ENCODE results near the gene TRIM14.

TRIM14 gene

DNA sequence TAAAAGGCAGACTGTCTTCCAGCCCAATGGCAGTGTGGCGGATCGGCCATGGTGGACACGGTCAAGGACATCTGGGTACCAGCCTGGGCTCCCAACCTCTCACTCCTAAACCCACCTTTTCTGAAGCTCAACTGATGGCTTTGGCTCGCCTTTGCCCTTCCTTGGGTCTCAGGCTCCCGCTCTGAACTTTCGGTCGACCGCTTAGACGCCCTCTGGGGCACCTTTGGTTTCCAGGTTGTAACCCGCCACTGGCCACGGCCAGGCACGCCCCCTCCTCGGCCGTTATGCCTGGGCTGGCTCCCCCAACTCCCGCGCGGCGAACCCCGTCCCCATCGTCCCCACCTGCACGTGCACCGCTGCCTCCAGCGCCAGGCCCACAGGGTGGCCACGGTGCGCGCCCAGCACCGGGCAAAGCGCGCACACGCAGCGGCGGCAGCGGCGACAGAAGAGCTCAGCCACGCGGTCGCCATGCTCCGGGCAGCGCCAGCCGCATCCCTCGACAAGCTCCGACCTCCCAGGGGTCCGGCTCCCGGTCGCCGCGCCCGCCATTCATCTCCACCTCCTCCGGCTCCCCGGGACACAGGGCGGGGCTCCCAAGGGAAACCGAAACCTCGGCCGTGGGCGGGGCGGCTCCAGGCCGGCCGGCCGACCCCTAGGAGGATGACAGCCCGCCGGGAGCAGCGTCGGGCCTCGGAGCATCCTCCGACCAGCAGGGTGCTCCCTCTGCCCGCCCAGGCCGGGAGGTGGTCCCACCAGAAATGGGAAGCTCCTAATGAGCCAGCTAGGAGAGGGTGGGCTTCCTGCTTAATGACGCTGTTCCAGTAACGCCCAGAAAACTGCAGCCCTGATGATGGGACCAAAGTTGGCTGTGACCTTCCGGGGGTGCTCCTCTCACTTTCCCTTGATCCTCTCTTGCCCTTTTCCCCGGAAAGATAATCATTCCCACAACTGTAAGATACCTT is at the start of gene TRIM14 (continued):
- TF ChIP-seq ZNF274 (IDR thresholded peaks at IDR 0.05; ENCODE audit: low read length) (no peak), ZNF274 (tag by site-specific recombination; IDR thresholded peaks at IDR 0.05; ENCODE audit: borderline replicate concordance) (no peak), ZNF514 (tag by site-specific recombination; IDR thresholded peaks at IDR 0.05) (no peak), ZSCAN4 (tag by site-specific recombination; IDR thresholded peaks at IDR 0.05) (no peak), ZNF624 (tag by site-specific recombination; IDR thresholded peaks at IDR 0.05) (no peak), ZNF600 (tag by site-specific recombination; IDR thresholded peaks at IDR 0.05) (peak; percentile 65), ZEB2 (tag by site-specific recombination; IDR thresholded peaks at IDR 0.05) (no peak), ZNF654 (tag by site-specific recombination; IDR thresholded peaks at IDR 0.05; ENCODE audit: low read depth) (0 out of 2 replicates have a peak, but pooled peaks have one; percentile 6), BCL6B (tag by site-specific recombination; IDR thresholded peaks at IDR 0.05) (no peak), ZNF426 (tag by site-specific recombination; IDR thresholded peaks at IDR 0.05) (no peak), ZNF843 (tag by site-specific recombination; IDR thresholded peaks at IDR 0.05) (no peak), REST (tag by site-specific recombination; IDR thresholded peaks at IDR 0.05) (no peak), ZNF221 (tag by site-specific recombination; IDR thresholded peaks at IDR 0.05; ENCODE audit: borderline replicate concordance) (no peak), ZBTB48 (tag by site-specific recombination; IDR thresholded peaks at IDR 0.05) (peak; percentile 80; the same call in 1 of the 2 replicates), RBAK (tag by site-specific recombination; IDR thresholded peaks at IDR 0.05) (no peak), ZNF133 (tag by site-specific recombination; IDR thresholded peaks at IDR 0.05) (no peak), ZNF138 (tag by site-specific recombination; IDR thresholded peaks at IDR 0.05; ENCODE audit: borderline replicate concordance) (no peak), ZNF623 (tag by site-specific recombination; IDR thresholded peaks at IDR 0.05) (no peak), ZNF350 (tag by site-specific recombination; IDR thresholded peaks at IDR 0.05) (no peak), ZNF324 (tag by site-specific recombination; IDR thresholded peaks at IDR 0.05) (no peak), ZNF791 (tag by site-specific recombination; IDR thresholded peaks at IDR 0.05) (no peak), WT1 (tag by site-specific recombination; IDR thresholded peaks at IDR 0.05) (no peak), ZNF473 (tag by site-specific recombination; IDR thresholded peaks at IDR 0.05) (no peak), ZNF488 (tag by site-specific recombination; IDR thresholded peaks at IDR 0.05) (no peak), ZNF677 (tag by site-specific recombination; IDR thresholded peaks at IDR 0.05) (no peak)
- TF ChIP-seq, protein P1, sequence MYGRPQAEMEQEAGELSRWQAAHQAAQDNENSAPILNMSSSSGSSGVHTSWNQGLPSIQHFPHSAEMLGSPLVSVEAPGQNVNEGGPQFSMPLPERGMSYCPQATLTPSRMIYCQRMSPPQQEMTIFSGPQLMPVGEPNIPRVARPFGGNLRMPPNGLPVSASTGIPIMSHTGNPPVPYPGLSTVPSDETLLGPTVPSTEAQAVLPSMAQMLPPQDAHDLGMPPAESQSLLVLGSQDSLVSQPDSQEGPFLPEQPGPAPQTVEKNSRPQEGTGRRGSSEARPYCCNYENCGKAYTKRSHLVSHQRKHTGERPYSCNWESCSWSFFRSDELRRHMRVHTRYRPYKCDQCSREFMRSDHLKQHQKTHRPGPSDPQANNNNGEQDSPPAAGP (tag by site-specific recombination; IDR thresholded peaks at IDR 0.05): peak; percentile 32
- TF ChIP-seq, protein P2, sequence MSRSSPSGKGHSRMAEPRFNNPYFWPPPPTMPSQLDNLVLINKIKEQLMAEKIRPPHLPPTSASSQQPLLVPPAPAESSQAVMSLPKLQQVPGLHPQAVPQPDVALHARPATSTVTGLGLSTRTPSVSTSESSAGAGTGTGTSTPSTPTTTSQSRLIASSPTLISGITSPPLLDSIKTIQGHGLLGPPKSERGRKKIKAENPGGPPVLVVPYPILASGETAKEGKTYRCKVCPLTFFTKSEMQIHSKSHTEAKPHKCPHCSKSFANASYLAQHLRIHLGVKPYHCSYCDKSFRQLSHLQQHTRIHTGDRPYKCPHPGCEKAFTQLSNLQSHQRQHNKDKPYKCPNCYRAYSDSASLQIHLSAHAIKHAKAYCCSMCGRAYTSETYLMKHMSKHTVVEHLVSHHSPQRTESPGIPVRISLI (tag by site-specific recombination; IDR thresholded peaks at IDR 0.05): no peak
- TF ChIP-seq, protein P3, sequence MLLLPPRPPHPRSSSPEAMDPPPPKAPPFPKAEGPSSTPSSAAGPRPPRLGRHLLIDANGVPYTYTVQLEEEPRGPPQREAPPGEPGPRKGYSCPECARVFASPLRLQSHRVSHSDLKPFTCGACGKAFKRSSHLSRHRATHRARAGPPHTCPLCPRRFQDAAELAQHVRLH (tag by site-specific recombination; IDR thresholded peaks at IDR 0.05): no peak
